Endothelial cell (in vitro differentiated cells): ENCODE results near the gene WDR44. TPM values are rescaled to one million over a fixed set of nuclear protein-coding genes. Genes with fewer than 3 reads are reported as not detected.
"Not testable (repeated sequence)": the region's sequence is repeated elsewhere in the genome, so short reads cannot be mapped to it uniquely, and the experiment has no call there.

Experiments used
- DNase-seq: peaks from one replicate; pipeline ENCODE4 v3.0.0; 2021; ENCODE audit warnings: low spot score
- H3K27ac Mint-ChIP-seq: one replicate; pipeline ENCODE4 v1.8.0; 2021; ENCODE audit warnings: mixed read lengths, inconsistent platforms; ENCODE audit not compliant: unreplicated experiment
- H3K27me3 Mint-ChIP-seq: one replicate; pipeline ENCODE4 v1.8.0; 2021; ENCODE audit warnings: mild to moderate bottlenecking, moderate library complexity, mixed read lengths, inconsistent platforms; ENCODE audit not compliant: unreplicated experiment
- H3K36me3 Mint-ChIP-seq: one replicate; pipeline ENCODE4 v1.8.0; 2021; ENCODE audit warnings: mild to moderate bottlenecking, low read depth, mixed read lengths, inconsistent platforms; ENCODE audit not compliant: unreplicated experiment
- H3K4me1 Mint-ChIP-seq: one replicate; pipeline ENCODE4 v1.8.0; 2021; ENCODE audit warnings: mild to moderate bottlenecking, mixed read lengths, inconsistent platforms; ENCODE audit not compliant: unreplicated experiment
- H3K4me3 Mint-ChIP-seq: one replicate; pipeline ENCODE4 v1.8.0; 2021; ENCODE audit warnings: mild to moderate bottlenecking, mixed read lengths, inconsistent platforms; ENCODE audit not compliant: unreplicated experiment
- H3K9me3 Mint-ChIP-seq: one replicate; pipeline ENCODE4 v1.8.0; 2021; ENCODE audit warnings: mixed read lengths, inconsistent platforms; ENCODE audit not compliant: unreplicated experiment
- CTCF ChIP-seq: fragments of 200-600 bp; sonication (generic); IDR thresholded peaks from one replicate; pipeline ENCODE4 v1.5.0; 2021; ENCODE audit warnings: antibody characterized with exemption; ENCODE audit not compliant: unreplicated experiment
- total RNA-seq: library from RNA; stranded (reverse); fragmentation: NEBNext Ultra II Directional; extraction: Animal tissue kit (Norgen Biotek cat#: 25700); gene quantifications from one replicate; pipeline ENCODE4 v1.2.1, GENCODE V29; 2021; ENCODE audit not compliant: unreplicated experiment

Gene WDR44
- total RNA-seq, 1 donor from 2014 or later: 14.7 TPM

- H3K27ac Mint-ChIP-seq: no peak overlapping the region
- no peak for DNase-seq
- no peaks in the 10 kb centered on the region for H3K27me3 Mint-ChIP-seq
- H3K4me1 Mint-ChIP-seq: no peaks in the 10 kb centered on the region
- no peaks in the 10 kb centered on the region for H3K9me3 Mint-ChIP-seq
- H3K36me3 Mint-ChIP-seq: peaks cover 2% of the 10 kb centered on the region
- no peak for TF ChIP-seq CTCF
- H3K4me3 Mint-ChIP-seq: no peak overlapping the region
Measured at GRCh38 chrX:118448273-118448783, 102.4 kb downstream of the WDR44 start.

- H3K4me1 Mint-ChIP-seq: no peaks in the 10 kb centered on the region
- no peak overlapping the region for H3K27ac Mint-ChIP-seq
- no peak for TF ChIP-seq CTCF
- no peaks in the 10 kb centered on the region for H3K27me3 Mint-ChIP-seq
- no peak for DNase-seq
- H3K4me3 Mint-ChIP-seq: no peak overlapping the region
- no peaks in the 10 kb centered on the region for H3K9me3 Mint-ChIP-seq
- H3K36me3 Mint-ChIP-seq: no peaks in the 10 kb centered on the region
Measured at GRCh38 chrX:118455013-118455412, 109.1 kb downstream of the WDR44 start.

DNA sequence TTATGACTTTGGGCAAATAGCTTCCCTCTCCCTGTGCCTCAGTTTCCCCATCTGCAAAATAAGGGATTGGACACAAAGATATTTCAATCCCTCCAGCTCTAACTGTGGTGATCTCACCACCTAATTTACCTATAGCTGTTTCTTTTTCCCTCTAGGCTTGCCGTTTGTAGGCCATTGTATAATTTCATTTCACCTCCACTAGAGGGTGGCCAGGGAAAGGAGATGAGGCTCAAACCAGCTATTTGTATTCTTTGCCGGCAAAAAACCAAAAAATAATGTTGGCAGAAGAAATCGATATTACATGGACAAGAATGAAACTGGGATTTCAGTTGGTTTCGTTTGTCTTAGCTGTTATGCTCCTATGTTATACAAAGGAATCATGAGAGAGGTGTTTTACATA is 113.6 kb downstream of the WDR44 start:
- H3K27ac Mint-ChIP-seq: no peak overlapping the region
- peak; percentile 4 for DNase-seq
- no peaks in the 10 kb centered on the region for H3K27me3 Mint-ChIP-seq
- TF ChIP-seq CTCF: peak; percentile 17
- H3K4me1 Mint-ChIP-seq: peaks cover 3% of the 10 kb centered on the region
- no peak overlapping the region for H3K4me3 Mint-ChIP-seq
- no peaks in the 10 kb centered on the region for H3K9me3 Mint-ChIP-seq
- H3K36me3 Mint-ChIP-seq: no peaks in the 10 kb centered on the region

DNA sequence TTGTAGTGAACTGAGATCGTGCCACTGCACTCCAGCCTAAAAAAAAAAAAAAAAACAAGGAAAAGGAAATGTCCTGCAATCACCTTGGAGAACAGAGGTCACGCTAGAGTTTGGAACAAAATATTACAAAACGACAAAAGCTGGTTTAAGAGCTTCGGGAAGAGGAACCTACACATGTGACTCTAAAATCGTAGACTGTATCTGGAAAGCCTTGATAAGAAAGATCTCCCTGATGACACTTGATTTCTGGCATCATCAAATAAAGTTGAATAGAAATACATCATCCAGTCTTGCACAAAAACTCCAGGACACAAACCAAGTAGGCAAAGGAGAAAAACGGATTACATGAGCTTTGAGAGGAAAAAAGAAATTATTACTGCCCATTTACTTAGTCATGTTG is 118.6 kb downstream of the WDR44 start:
- Mint-ChIP-seq H3K4me1 (peaks cover 5% of the 10 kb centered on the region), H3K9me3 (no peaks in the 10 kb centered on the region), H3K4me3 (no peak overlapping the region), H3K27me3 (no peaks in the 10 kb centered on the region), H3K36me3 (no peaks in the 10 kb centered on the region), H3K27ac (no peak overlapping the region)
- DNase-seq: no peak
- no peak for TF ChIP-seq CTCF

GRCh38 chrX:118468122-118468521 is 122.2 kb downstream of the WDR44 start:
- Mint-ChIP-seq H3K27me3 (no peaks in the 10 kb centered on the region), H3K4me1 (peaks cover 5% of the 10 kb centered on the region), H3K36me3 (no peaks in the 10 kb centered on the region), H3K9me3 (no peaks in the 10 kb centered on the region), H3K4me3 (no peak overlapping the region), H3K27ac (no peak overlapping the region)
- no peak for DNase-seq
- no peak for TF ChIP-seq CTCF

DNA sequence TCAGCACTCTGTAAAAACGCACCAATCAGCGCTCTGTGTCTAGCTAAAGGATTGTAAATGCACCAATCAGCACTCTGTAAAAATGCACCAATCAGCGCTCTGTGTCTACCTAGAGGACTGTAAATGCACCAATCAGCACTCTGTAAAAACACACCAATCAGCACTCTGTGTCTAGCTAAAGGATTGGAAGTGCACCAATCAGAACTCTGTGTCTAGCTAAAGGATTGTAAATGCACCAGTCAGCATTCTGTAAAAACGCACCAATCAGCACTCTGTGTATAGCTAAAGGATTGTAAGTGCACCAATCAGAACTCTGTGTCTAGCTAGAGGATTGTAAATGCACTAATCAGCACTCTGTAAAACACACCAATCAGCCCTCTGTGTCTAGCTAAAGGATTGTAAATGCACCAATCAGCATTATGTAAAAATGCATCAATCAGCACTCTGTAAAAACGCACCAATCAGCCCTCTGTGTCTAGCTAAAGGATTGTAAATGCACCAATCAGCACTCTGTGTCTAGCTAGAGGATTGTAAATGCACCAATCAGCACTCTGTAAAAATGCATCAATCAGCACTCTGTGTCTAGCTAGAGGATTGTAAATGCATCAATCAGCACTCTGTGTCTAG is 124.9 kb downstream of the WDR44 start:
- not testable (repeated sequence) for H3K4me1 Mint-ChIP-seq, H3K27me3 Mint-ChIP-seq, H3K4me3 Mint-ChIP-seq, DNase-seq, H3K27ac Mint-ChIP-seq, H3K9me3 Mint-ChIP-seq, H3K36me3 Mint-ChIP-seq
